ENCODE measurements around the gene IL12A.

Gene IL12A

GRCh38 chr3:159988617-159989271 lies at the start of gene IL12A:
TSS of gene IL12A (plus strand) at chr3:159988835.
- in situ Hi-C loops (cut with HindIII; ENCODE audit: low pct_ligation_motif_present, low pct_unique_long_range_greater_than_20kb, low sequenced_read_pairs), result no loop called here
- DNase-seq, result peak; percentile 83

GRCh38 chr3:159941038-159942000 lies 47.3 kb upstream of the IL12A start:
- in situ Hi-C loops (cut with HindIII; ENCODE audit: low pct_ligation_motif_present, low pct_unique_long_range_greater_than_20kb, low sequenced_read_pairs), result no loop called here
- no peak for DNase-seq

GRCh38 chr3:159944781-159945180 lies 43.9 kb upstream of the IL12A start:
- in situ Hi-C loops (cut with HindIII; ENCODE audit: low pct_ligation_motif_present, low pct_unique_long_range_greater_than_20kb, low sequenced_read_pairs), result no loop called here
- DNase-seq, result no peak

GRCh38 chr3:159945930-159946329 lies 42.7 kb upstream of the IL12A start:
- DNase-seq, result no peak
- in situ Hi-C loops (cut with HindIII; ENCODE audit: low pct_ligation_motif_present, low pct_unique_long_range_greater_than_20kb, low sequenced_read_pairs), result no loop called here

GRCh38 chr3:159947220-159947619 lies 41.4 kb upstream of the IL12A start:
- no peak for DNase-seq
- in situ Hi-C loops (cut with HindIII; ENCODE audit: low pct_ligation_motif_present, low pct_unique_long_range_greater_than_20kb, low sequenced_read_pairs), result no loop called here

- DNase-seq, result no peak
- in situ Hi-C loops (cut with HindIII; ENCODE audit: low pct_ligation_motif_present, low pct_unique_long_range_greater_than_20kb, low sequenced_read_pairs), result no loop called here
These were observed 40.0 kb upstream of the IL12A start for GRCh38 chr3:159948429-159949144.

GRCh38 chr3:159950156-159950898 lies 38.3 kb upstream of the IL12A start:
- in situ Hi-C loops (cut with HindIII; ENCODE audit: low pct_ligation_motif_present, low pct_unique_long_range_greater_than_20kb, low sequenced_read_pairs), result no loop called here
- DNase-seq, result no peak

GRCh38 chr3:159951540-159951939 lies 37.1 kb upstream of the IL12A start:
- DNase-seq, result no peak
- in situ Hi-C loops (cut with HindIII; ENCODE audit: low pct_ligation_motif_present, low pct_unique_long_range_greater_than_20kb, low sequenced_read_pairs), result no loop called here

- in situ Hi-C loops (cut with HindIII; ENCODE audit: low pct_ligation_motif_present, low pct_unique_long_range_greater_than_20kb, low sequenced_read_pairs), result no loop called here
- no peak for DNase-seq
These were observed 35.1 kb upstream of the IL12A start for GRCh38 chr3:159953325-159954085.

GRCh38 chr3:159960188-159961148 lies 28.2 kb upstream of the IL12A start:
- in situ Hi-C loops (cut with HindIII; ENCODE audit: low pct_ligation_motif_present, low pct_unique_long_range_greater_than_20kb, low sequenced_read_pairs), result no loop called here
- no peak for DNase-seq

- in situ Hi-C loops (cut with HindIII; ENCODE audit: low pct_ligation_motif_present, low pct_unique_long_range_greater_than_20kb, low sequenced_read_pairs), result no loop called here
- peak; percentile 81 for DNase-seq
These were observed 24.3 kb upstream of the IL12A start for GRCh38 chr3:159964166-159964973.

- in situ Hi-C loops (cut with HindIII; ENCODE audit: low pct_ligation_motif_present, low pct_unique_long_range_greater_than_20kb, low sequenced_read_pairs), result no loop called here
- DNase-seq, result no peak
These were observed 17.3 kb upstream of the IL12A start for GRCh38 chr3:159971311-159971710.

GRCh38 chr3:159977295-159977694 lies 11.3 kb upstream of the IL12A start:
- in situ Hi-C loops (cut with HindIII; ENCODE audit: low pct_ligation_motif_present, low pct_unique_long_range_greater_than_20kb, low sequenced_read_pairs), result no loop called here
- no peak for DNase-seq

- DNase-seq, result no peak
- in situ Hi-C loops (cut with HindIII; ENCODE audit: low pct_ligation_motif_present, low pct_unique_long_range_greater_than_20kb, low sequenced_read_pairs), result no loop called here
These were observed 10.3 kb upstream of the IL12A start for GRCh38 chr3:159978353-159978752.

- in situ Hi-C loops (cut with HindIII; ENCODE audit: low pct_ligation_motif_present, low pct_unique_long_range_greater_than_20kb, low sequenced_read_pairs), result no loop called here
- DNase-seq, result no peak
These were observed 9.5 kb upstream of the IL12A start for GRCh38 chr3:159978918-159979703.

Measured in ACHN (cell line).